Activated CD4-positive, alpha-beta T cell treated with anti-CD3 and anti-CD28 coated beads for 36 hours (primary cell): ENCODE measurements around the gene AIMP1. TPM values are rescaled to one million over a fixed set of nuclear protein-coding genes. Genes with fewer than 3 reads are reported as not detected.

Experiments used
- ATAC-seq: fragments of 200-7000 bp; cut with Tn5 transposase; one replicate; pipeline ENCODE4 v1.10.0; 2021; ENCODE audit warnings: mild to moderate bottlenecking, moderate library complexity
- CTCF ChIA-PET: fragments of 350-600 bp; sonication (Branson Sonifier 250); formaldehyde crosslinking; loops from one replicate; lab custom pipeline; 2021; ENCODE audit warnings: antibody characterized with exemption; lab: Charles Lee
- POLR2A ChIA-PET: fragments of 350-600 bp; sonication (Branson Sonifier 250); formaldehyde crosslinking; loops from one replicate; lab custom pipeline; 2021; ENCODE audit warnings: antibody characterized with exemption, inconsistent platforms; lab: Charles Lee
- DNase-seq: peaks from one replicate; pipeline ENCODE4 v3.0.0-alpha.2; 2020
- H3K27ac Mint-ChIP-seq: one replicate; pipeline ENCODE4 v1.8.0; 2021; ENCODE audit warnings: mixed read lengths
- H3K27me3 Mint-ChIP-seq: one replicate; pipeline ENCODE4 v1.8.0; 2021; ENCODE audit warnings: mixed read lengths
- H3K36me3 Mint-ChIP-seq: one replicate; pipeline ENCODE4 v1.8.0; 2021; ENCODE audit warnings: low read depth, mixed read lengths
- H3K4me1 Mint-ChIP-seq: one replicate; pipeline ENCODE4 v1.8.0; 2021; ENCODE audit warnings: mixed read lengths
- H3K4me3 Mint-ChIP-seq: one replicate; pipeline ENCODE4 v1.8.0; 2021; ENCODE audit warnings: mild to moderate bottlenecking, moderate library complexity, mixed read lengths
- H3K9me3 Mint-ChIP-seq: one replicate; pipeline ENCODE4 v1.8.0; 2021; ENCODE audit warnings: low read depth, mixed read lengths
- intact Hi-C, 2 experiments: fragments of 100-400 bp; cut with DNase I in 1 of 2; cut with micrococcal nuclease in 1 of 2; formaldehyde crosslinking; loops; one replicate each; pipeline versions ENCODE4 v1.14.2 to v1.15.1; 2022 to 2024; cut with DNase I, micrococcal nuclease
- total RNA-seq, 2 experiments: library from RNA; stranded (reverse); gene quantifications; one replicate each; pipeline ENCODE4 v1.2.3, GENCODE V29; 2021

The AIMP1 gene
- 10 to 100 TPM; 41.9 to 69.5 TPM for total RNA-seq

- CTCF ChIA-PET: interaction anchor here (0.7 to 1.2 kb wide), 4 partner anchors 11 to 1856 kb away, joined by 3 read pairs; no protein-coding TSS in a partner anchor
- no peak within 1 kb of the TSS for H3K27ac Mint-ChIP-seq
Observed at GRCh38 chr4:106315968-106316772, at the start of gene AIMP1, which contains the start of gene TBCK. AIMP1 (plus strand) TSS chr4:106316550; CDS start chr4:106325010, 8,460 bp downstream. TBCK (minus strand) TSS chr4:106316209; CDS start chr4:106308960, 7,249 bp downstream.

GRCh38 chr4:106268786-106269185 lies 47.6 kb upstream of the AIMP1 start:
- Mint-ChIP-seq H3K27me3 (no peaks in the 10 kb centered on the region), H3K4me1 (peaks cover 2% of the 10 kb centered on the region), H3K4me3 (no peak overlapping the region), H3K27ac (no peak overlapping the region), H3K9me3 (no peaks in the 10 kb centered on the region), H3K36me3 (no peaks in the 10 kb centered on the region)
- intact Hi-C loops: loop anchor here (5.0 kb wide), 2 partner anchors 234 to 629 kb away; no protein-coding TSS in a partner anchor
- ChIA-PET CTCF (interaction anchor here (0.7 kb wide), 1 partner anchor 12 kb away, joined by 3 read pairs; no protein-coding TSS in a partner anchor), POLR2A (no interaction called here)
- ATAC-seq: no peak
- DNase-seq: no peak

More at GRCh38 chr4:106315968-106316772, at the start of gene AIMP1, which contains the start of gene TBCK:
- no peaks in the 10 kb centered on the region for H3K27me3 Mint-ChIP-seq
- intact Hi-C loops: loop anchor here (1.0 to 10.0 kb wide), 6 partner anchors 607 to 1673 kb away; partner anchors contain the start of genes GSTCD (in 2 of the 2), INTS12 (in 2 of the 2), PAPSS1 (in 2 of the 2) and HADH (in 1 of the 2)
- peaks cover 25% of the 10 kb centered on the region for H3K36me3 Mint-ChIP-seq
- ATAC-seq: peak; percentile 83
- H3K9me3 Mint-ChIP-seq: no peaks in the 10 kb centered on the region
- peak; percentile 91 for DNase-seq
- H3K4me3 Mint-ChIP-seq: no peak within 1 kb of the TSS
- POLR2A ChIA-PET: interaction anchor here (0.6 to 0.8 kb wide), 3 partner anchors 15 to 842 kb away, joined by 3 to 4 read pairs (median 3); partner anchors contain the start of gene PPA2
- H3K4me1 Mint-ChIP-seq: peaks cover 49% of the 10 kb centered on the region

- Mint-ChIP-seq H3K4me1 (peaks cover 3% of the 10 kb centered on the region), H3K27ac (no peak overlapping the region), H3K4me3 (no peak overlapping the region), H3K9me3 (no peaks in the 10 kb centered on the region), H3K36me3 (peaks cover 4% of the 10 kb centered on the region), H3K27me3 (no peaks in the 10 kb centered on the region)
- intact Hi-C loops: loop anchor here (5.0 kb wide), 2 partner anchors 233 to 628 kb away; no protein-coding TSS in a partner anchor
- CTCF ChIA-PET: interaction anchor here (1.5 kb wide), 1 partner anchor 16 kb away, joined by 3 read pairs; no protein-coding TSS in a partner anchor
- ATAC-seq (no peak), DNase-seq (no peak)
- POLR2A ChIA-PET: no interaction called here
Observed at GRCh38 chr4:106269711-106270110, 46.6 kb upstream of the AIMP1 start.

- H3K27me3 Mint-ChIP-seq: no peaks in the 10 kb centered on the region
- H3K9me3 Mint-ChIP-seq: no peaks in the 10 kb centered on the region
- peaks cover 6% of the 10 kb centered on the region for H3K36me3 Mint-ChIP-seq
- no peak for DNase-seq
- H3K27ac Mint-ChIP-seq: no peak overlapping the region
- no peak overlapping the region for H3K4me3 Mint-ChIP-seq
- intact Hi-C loops: no loop called here
- no peak for ATAC-seq
- ChIA-PET CTCF (interaction anchor here (0.9 to 1.5 kb wide), 2 partner anchors 10 to 15 kb away, joined by 3 to 5 read pairs; no protein-coding TSS in a partner anchor), POLR2A (no interaction called here)
- peaks cover 3% of the 10 kb centered on the region for H3K4me1 Mint-ChIP-seq
Observed at GRCh38 chr4:106270736-106271135, 45.6 kb upstream of the AIMP1 start.

- no peaks in the 10 kb centered on the region for H3K9me3 Mint-ChIP-seq
- peaks cover 6% of the 10 kb centered on the region for H3K36me3 Mint-ChIP-seq
- DNase-seq (no peak), ATAC-seq (no peak)
- intact Hi-C loops: no loop called here
- CTCF ChIA-PET: no interaction called here
- H3K4me1 Mint-ChIP-seq: peaks cover 3% of the 10 kb centered on the region
- H3K27me3 Mint-ChIP-seq: no peaks in the 10 kb centered on the region
- H3K4me3 Mint-ChIP-seq: no peak overlapping the region
- H3K27ac Mint-ChIP-seq: no peak overlapping the region
- POLR2A ChIA-PET: no interaction called here
Observed at GRCh38 chr4:106273831-106274230, 42.5 kb upstream of the AIMP1 start.

- Mint-ChIP-seq H3K36me3 (peaks cover 10% of the 10 kb centered on the region), H3K27ac (no peak overlapping the region), H3K27me3 (no peaks in the 10 kb centered on the region), H3K4me3 (no peak overlapping the region), H3K9me3 (peaks cover 2% of the 10 kb centered on the region), H3K4me1 (peaks cover 7% of the 10 kb centered on the region)
- ATAC-seq (no peak), DNase-seq (no peak)
- CTCF ChIA-PET: no interaction called here
- POLR2A ChIA-PET: no interaction called here
- intact Hi-C loops: no loop called here
Observed at GRCh38 chr4:106277140-106277675, 39.1 kb upstream of the AIMP1 start.

GRCh38 chr4:106284227-106284626 lies 32.1 kb upstream of the AIMP1 start:
- Mint-ChIP-seq H3K4me1 (peaks cover 3% of the 10 kb centered on the region), H3K36me3 (peaks cover 18% of the 10 kb centered on the region), H3K27ac (no peak overlapping the region), H3K27me3 (no peaks in the 10 kb centered on the region), H3K4me3 (no peak overlapping the region), H3K9me3 (peaks cover 2% of the 10 kb centered on the region)
- ChIA-PET CTCF (no interaction called here), POLR2A (no interaction called here)
- DNase-seq: no peak
- intact Hi-C loops: no loop called here
- no peak for ATAC-seq

GRCh38 chr4:106286611-106287010 lies 29.7 kb upstream of the AIMP1 start:
- H3K27ac Mint-ChIP-seq: no peak overlapping the region
- ChIA-PET CTCF (interaction anchor here (1.3 kb wide), 1 partner anchor 16 kb away, joined by 3 read pairs; no protein-coding TSS in a partner anchor), POLR2A (no interaction called here)
- H3K4me3 Mint-ChIP-seq: no peak overlapping the region
- DNase-seq: no peak
- H3K4me1 Mint-ChIP-seq: peaks cover under 1% of the 10 kb centered on the region
- no peak for ATAC-seq
- H3K27me3 Mint-ChIP-seq: no peaks in the 10 kb centered on the region
- H3K36me3 Mint-ChIP-seq: peaks cover 24% of the 10 kb centered on the region
- H3K9me3 Mint-ChIP-seq: peaks cover under 1% of the 10 kb centered on the region
- intact Hi-C loops: no loop called here

GRCh38 chr4:106287353-106287969 lies 28.9 kb upstream of the AIMP1 start:
- no peak for DNase-seq
- POLR2A ChIA-PET: no interaction called here
- CTCF ChIA-PET: no interaction called here
- Mint-ChIP-seq H3K27ac (no peak overlapping the region), H3K4me3 (no peak overlapping the region), H3K27me3 (no peaks in the 10 kb centered on the region), H3K9me3 (no peaks in the 10 kb centered on the region), H3K36me3 (peaks cover 25% of the 10 kb centered on the region), H3K4me1 (no peaks in the 10 kb centered on the region)
- ATAC-seq: no peak
- intact Hi-C loops: no loop called here

GRCh38 chr4:106289737-106290136 lies 26.6 kb upstream of the AIMP1 start:
- ATAC-seq (no peak), DNase-seq (no peak)
- intact Hi-C loops: no loop called here
- no peaks in the 10 kb centered on the region for H3K9me3 Mint-ChIP-seq
- ChIA-PET POLR2A (no interaction called here), CTCF (no interaction called here)
- no peaks in the 10 kb centered on the region for H3K4me1 Mint-ChIP-seq
- no peaks in the 10 kb centered on the region for H3K27me3 Mint-ChIP-seq
- no peak overlapping the region for H3K4me3 Mint-ChIP-seq
- no peak overlapping the region for H3K27ac Mint-ChIP-seq
- H3K36me3 Mint-ChIP-seq: peaks cover 28% of the 10 kb centered on the region

GRCh38 chr4:106291678-106292077 lies 24.7 kb upstream of the AIMP1 start:
- Mint-ChIP-seq H3K9me3 (no peaks in the 10 kb centered on the region), H3K36me3 (peaks cover 37% of the 10 kb centered on the region), H3K4me1 (no peaks in the 10 kb centered on the region), H3K4me3 (no peak overlapping the region), H3K27ac (no peak overlapping the region), H3K27me3 (no peaks in the 10 kb centered on the region)
- intact Hi-C loops: no loop called here
- POLR2A ChIA-PET: no interaction called here
- DNase-seq (no peak), ATAC-seq (no peak)
- CTCF ChIA-PET: no interaction called here
